ENCODE measurements around the gene KRT34.

DNA sequence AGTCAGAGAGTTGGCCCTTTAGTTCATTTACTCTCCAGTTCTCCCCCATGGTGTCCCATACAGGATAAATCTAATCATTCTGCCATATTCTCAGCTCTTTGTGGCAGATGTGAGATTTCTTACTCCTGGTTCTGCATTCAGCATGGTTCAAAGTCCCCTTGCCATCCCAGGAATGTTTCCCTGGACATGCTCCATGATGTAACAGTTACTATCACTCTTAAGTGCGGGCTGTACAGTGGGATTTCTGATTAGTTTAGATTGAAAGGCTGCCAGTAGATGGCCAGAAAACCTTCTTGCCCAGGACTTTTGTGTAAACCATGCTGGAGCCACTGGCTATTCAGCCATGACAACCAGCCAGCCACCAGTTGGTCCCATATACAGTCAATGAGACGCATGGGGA lies 31.9 kb upstream of the KRT34 start:
- TF ChIP-seq, protein P1, sequence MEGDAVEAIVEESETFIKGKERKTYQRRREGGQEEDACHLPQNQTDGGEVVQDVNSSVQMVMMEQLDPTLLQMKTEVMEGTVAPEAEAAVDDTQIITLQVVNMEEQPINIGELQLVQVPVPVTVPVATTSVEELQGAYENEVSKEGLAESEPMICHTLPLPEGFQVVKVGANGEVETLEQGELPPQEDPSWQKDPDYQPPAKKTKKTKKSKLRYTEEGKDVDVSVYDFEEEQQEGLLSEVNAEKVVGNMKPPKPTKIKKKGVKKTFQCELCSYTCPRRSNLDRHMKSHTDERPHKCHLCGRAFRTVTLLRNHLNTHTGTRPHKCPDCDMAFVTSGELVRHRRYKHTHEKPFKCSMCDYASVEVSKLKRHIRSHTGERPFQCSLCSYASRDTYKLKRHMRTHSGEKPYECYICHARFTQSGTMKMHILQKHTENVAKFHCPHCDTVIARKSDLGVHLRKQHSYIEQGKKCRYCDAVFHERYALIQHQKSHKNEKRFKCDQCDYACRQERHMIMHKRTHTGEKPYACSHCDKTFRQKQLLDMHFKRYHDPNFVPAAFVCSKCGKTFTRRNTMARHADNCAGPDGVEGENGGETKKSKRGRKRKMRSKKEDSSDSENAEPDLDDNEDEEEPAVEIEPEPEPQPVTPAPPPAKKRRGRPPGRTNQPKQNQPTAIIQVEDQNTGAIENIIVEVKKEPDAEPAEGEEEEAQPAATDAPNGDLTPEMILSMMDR (IDR thresholded peaks at IDR 0.05), result no peak
- TF ChIP-seq EZH2phosphoT487 (IDR thresholded peaks at IDR 0.05) (no peak), EZH2 (IDR thresholded peaks at IDR 0.05) (no peak)

Data from neural progenitor cell (in vitro differentiated cells).